ENCODE results near the gene CLDND2. TPM values are rescaled to one million over a fixed set of nuclear protein-coding genes. Genes with fewer than 3 reads are reported as not detected.
A peak's percentile ranks its signal among the peaks of the same experiment; 100 is the strongest.

CLDND2 gene
- total and polyA plus RNA-seq, 2 experiments from 2014 or later, result 7.7 TPM; not detected in 1

- Histone ChIP-seq H2AFZ (no peak overlapping the region), H3K27me3 (ENCODE audit: insufficient read depth) (no peaks in the 10 kb centered on the region), H3K79me2 (replicated peaks; ENCODE audit: insufficient read depth) (no peaks in the 10 kb centered on the region), H3K4me1 (ENCODE audit: insufficient read depth) (peaks cover 7% of the 10 kb centered on the region; the same call in 1 of the 2 replicates), H4K20me1 (replicated peaks; ENCODE audit: insufficient read depth) (no peaks in the 10 kb centered on the region), H3K9me2 (ENCODE audit: insufficient read depth) (0 out of 2 replicates have a peak, but pooled peaks cover 2% of the 10 kb centered on the region), H3K27ac (ENCODE audit: low read depth) (no peak overlapping the region), H3K4me2 (no peak overlapping the region), H3K4me3 (no peak overlapping the region), H3K36me3 (ENCODE audit: insufficient read depth) (no peaks in the 10 kb centered on the region), H3F3A (replicated peaks; ENCODE audit: low read depth) (no peaks in the 10 kb centered on the region; the same call in 1 of the 2 replicates)
- no peak overlapping the region for H3K4me3 Mint-ChIP-seq
- ATAC-seq (no peak), DNase-seq (ENCODE audit: low spot score) (no peak)
- H3K27me3 Mint-ChIP-seq (ENCODE audit: insufficient read depth, low read depth, poor library complexity), result peaks cover 16% of the 10 kb centered on the region
- no peaks in the 10 kb centered on the region; the same call in 1 of the 3 replicates for H3K9me3 Mint-ChIP-seq
- TF ChIP-seq ETS1 (IDR thresholded peaks at IDR 0.05) (no peak), JUNB (IDR thresholded peaks at IDR 0.05; ENCODE audit: unreplicated experiment) (no peak)
- peaks cover 7% of the 10 kb centered on the region for H3K4me1 Mint-ChIP-seq
- no peaks in the 10 kb centered on the region for H3K36me3 Mint-ChIP-seq (ENCODE audit: low read depth)
- H3K27ac Mint-ChIP-seq, result no peak overlapping the region
These were observed 3.3 kb upstream of the CLDND2 start for GRCh38 chr19:51372021-51372648.

GRCh38 chr19:51371186-51371690, 2.4 kb upstream of the CLDND2 start:
- Histone ChIP-seq H3K27me3 (ENCODE audit: insufficient read depth) (no peaks in the 10 kb centered on the region), H3K27ac (ENCODE audit: low read depth) (no peak overlapping the region), H3K4me3 (no peak overlapping the region), H3K9me2 (ENCODE audit: insufficient read depth) (0 out of 2 replicates have a peak, but pooled peaks cover 2% of the 10 kb centered on the region), H3K4me1 (ENCODE audit: insufficient read depth) (peaks cover 7% of the 10 kb centered on the region; the same call in 1 of the 2 replicates), H4K20me1 (replicated peaks; ENCODE audit: insufficient read depth) (no peaks in the 10 kb centered on the region), H3K79me2 (replicated peaks; ENCODE audit: insufficient read depth) (no peaks in the 10 kb centered on the region), H3K36me3 (ENCODE audit: insufficient read depth) (no peaks in the 10 kb centered on the region), H2AFZ (no peak overlapping the region), H3K4me2 (no peak overlapping the region), H3F3A (replicated peaks; ENCODE audit: low read depth) (no peaks in the 10 kb centered on the region; the same call in 1 of the 2 replicates)
- Mint-ChIP-seq H3K36me3 (ENCODE audit: low read depth) (no peaks in the 10 kb centered on the region), H3K27me3 (ENCODE audit: insufficient read depth, low read depth, poor library complexity) (peaks cover 20% of the 10 kb centered on the region), H3K4me1 (peaks cover 7% of the 10 kb centered on the region), H3K27ac (0 out of 2 replicates have a peak overlapping the region, but pooled peaks have one; percentile 46), H3K4me3 (no peak overlapping the region), H3K9me3 (no peaks in the 10 kb centered on the region; the same call in 2 of the 3 replicates)
- ATAC-seq (no peak), DNase-seq (ENCODE audit: low spot score) (no peak)
- TF ChIP-seq ZNF331 (CRISPR knock-in tag; IDR thresholded peaks at IDR 0.05; ENCODE audit: low read depth) (no peak), ZNF462 (CRISPR knock-in tag; IDR thresholded peaks at IDR 0.05) (no peak), REST (IDR thresholded peaks at IDR 0.05; ENCODE audit: unreplicated experiment) (no peak), CTCF (conservative IDR thresholded peaks at IDR 0.05; ENCODE audit: low read depth in 2 of 2) (no peak), EZH2phosphoT487 (IDR thresholded peaks at IDR 0.05; ENCODE audit: unreplicated experiment) (no peak), JUNB (IDR thresholded peaks at IDR 0.05; ENCODE audit: unreplicated experiment) (no peak)

All from GM23338 (cell line).